HG02610 (cell line): ENCODE results near the gene ZSWIM9.
"Not testable (repeated sequence)": the region's sequence is repeated elsewhere in the genome, so short reads cannot be mapped to it uniquely, and the experiment has no call there.

ENCODE experiments used
- ATAC-seq: cut with Tn5 transposase; IDR thresholded peaks from one replicate; pipeline ENCODE4 v1.9.1; 2021; ENCODE audit warnings: mild to moderate bottlenecking, moderate library complexity; ENCODE audit not compliant: unreplicated experiment

The ZSWIM9 gene

DNA sequence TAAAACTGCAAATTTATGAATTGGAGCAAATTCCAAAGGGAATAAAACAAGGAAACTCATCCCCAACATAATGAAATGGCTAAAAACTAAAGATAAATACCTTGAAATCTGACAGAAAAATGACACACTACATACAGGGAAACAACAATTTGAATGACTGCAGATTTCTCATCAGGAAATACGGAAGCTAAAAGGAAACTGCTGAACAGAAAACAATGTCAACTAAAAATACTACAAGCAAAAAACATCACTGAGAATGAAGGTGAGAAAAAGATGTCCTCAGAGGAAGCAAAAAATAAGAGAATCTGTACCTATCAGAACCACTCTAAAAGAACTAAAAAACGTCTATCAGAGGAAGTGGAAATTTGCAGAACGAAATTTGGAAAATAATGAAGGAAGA, 39.5 kb downstream of the ZSWIM9 start:
- no peak for ATAC-seq

DNA sequence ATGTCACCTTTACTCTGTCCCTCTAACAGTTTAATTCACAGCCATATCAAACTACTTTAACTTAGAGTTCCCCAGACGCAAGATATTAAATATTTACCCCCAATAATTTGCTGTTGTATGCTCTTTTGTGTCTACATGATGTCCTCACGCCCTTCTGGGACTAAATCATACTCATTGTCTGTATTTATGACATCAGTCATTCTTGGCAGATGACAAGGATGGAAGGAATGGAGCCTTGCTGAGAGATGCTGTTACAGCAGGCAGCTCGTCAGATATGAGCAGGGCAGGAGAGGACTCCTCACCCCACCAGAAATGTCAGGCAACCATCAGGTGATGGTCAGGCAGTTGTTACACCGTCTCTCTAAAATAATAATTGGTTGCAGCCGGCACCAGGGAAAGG, 43.5 kb downstream of the ZSWIM9 start:
- ATAC-seq, result no peak

DNA sequence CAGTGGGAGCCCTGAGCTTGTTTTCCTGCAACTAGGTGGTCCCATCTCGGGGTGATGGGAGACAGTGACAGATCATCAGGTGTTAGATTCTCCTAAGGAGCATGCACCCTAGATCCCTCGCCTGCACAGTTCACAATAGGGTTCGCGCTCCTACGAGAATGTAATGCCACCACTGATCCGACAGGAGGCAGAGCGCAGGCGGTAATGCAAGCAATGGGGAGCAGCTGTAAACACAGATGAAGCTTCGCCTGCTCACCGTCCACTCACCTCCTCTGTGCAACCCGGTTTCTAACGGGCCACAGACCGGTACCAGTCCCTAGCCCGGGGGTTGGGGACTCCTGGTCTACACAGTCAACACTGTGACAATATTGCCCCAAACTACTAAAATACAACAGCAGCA, 46.5 kb downstream of the ZSWIM9 start:
- no peak for ATAC-seq

DNA sequence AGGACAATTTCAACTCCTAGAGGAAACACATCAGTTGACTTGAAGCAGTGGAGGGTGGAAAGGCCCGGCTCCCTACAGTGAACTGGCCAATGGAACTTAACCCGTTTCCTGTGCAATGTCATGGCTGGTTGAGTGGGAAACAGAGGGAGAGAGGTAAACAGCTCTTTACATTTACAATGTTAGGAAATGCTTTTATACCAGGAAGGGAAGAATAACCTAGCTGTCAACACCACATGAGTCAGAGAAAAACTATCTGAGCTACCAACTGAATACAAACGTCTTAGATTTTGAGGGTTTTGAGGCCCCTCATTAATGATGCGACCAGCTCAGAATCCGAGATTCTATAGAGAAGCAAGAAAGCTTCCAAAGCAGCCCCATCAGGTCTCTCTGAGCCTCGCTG, 48.5 kb downstream of the ZSWIM9 start:
- ATAC-seq, result no peak

DNA sequence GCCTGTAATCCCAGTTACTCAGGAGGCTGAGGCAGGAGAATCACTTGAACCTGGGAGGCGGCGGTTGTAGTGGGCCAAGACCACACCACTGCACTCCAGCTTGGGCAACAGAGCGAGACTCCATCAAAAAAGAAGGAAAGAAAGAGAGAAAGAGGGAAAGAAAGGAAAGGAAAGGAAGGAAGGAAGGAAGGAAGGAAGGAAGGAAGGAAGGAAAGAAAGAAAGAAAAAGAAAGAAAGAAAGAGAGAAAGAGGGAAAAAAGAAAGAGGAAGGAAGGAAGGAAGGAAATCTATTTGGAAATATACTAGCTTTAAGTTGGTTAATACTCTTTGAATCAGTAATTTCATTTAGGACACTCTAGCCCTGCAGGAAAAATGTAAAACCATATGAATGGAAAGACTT, 50.3 kb downstream of the ZSWIM9 start:
- ATAC-seq, result not testable (repeated sequence)

DNA sequence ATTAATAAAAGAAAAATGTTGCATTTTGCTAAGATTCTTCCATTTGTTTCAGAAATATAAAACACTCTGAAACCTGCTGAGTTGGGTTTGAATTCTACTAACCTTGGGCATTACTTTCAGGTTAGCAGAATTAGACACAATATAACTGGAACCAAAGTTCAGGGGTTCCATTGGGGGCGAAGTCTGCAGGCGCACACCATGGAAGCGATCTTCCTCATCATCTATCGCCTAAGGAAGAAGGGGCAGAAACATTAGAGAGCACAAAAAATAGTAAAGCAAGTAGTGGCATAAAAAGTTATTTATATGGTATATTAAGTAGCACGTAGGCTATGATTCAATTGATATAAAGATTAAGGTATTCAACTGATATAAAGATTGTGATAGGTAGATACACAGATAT, 51.1 kb downstream of the ZSWIM9 start:
- no peak for ATAC-seq

DNA sequence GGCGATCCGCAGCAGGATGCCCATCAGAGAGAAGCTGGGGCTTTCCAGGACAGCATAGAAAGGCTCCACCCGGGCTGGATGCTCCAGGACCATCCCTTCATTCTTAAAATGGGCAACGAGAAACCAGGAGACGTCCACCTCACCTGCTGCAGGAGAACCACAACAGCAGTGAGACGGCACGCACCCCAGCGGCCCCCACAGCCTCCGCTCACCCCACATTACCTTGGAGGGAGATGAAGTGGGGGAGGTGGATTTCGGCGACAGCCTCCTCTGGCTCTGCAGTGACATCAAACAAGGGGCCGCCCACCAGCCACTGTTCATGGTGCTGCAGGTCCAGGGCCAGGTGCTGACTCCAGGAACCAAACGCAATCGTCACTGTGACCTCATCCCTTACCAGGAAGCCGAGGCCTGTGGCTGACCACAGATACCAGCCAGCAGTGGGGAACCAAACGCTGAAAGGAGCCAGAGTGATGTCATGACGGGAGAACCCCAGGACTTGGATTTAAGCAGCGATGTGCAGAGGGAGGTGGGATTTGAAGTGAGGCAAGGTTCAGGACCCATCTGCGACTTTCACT, 60.2 kb downstream of the ZSWIM9 start:
- no peak for ATAC-seq

DNA sequence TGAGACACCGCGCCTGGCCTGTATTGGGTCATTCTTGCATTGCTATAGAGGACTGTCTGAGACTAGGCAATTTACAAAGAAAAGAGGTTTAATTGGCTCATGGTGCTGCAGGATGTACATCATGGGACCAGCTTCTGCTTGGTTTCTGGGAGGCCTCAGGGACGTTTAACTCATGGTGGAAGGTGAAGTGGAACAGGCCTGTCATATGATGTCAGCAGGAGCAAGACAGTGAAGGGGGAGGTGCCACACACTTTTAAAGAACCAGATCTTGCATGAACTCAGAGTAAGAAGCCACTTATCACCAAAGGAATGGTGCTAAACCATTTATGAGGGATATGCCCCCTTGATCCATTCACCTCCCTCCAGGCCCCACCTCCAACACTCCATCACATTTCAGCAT, 66.6 kb downstream of the ZSWIM9 start:
- no peak for ATAC-seq

DNA sequence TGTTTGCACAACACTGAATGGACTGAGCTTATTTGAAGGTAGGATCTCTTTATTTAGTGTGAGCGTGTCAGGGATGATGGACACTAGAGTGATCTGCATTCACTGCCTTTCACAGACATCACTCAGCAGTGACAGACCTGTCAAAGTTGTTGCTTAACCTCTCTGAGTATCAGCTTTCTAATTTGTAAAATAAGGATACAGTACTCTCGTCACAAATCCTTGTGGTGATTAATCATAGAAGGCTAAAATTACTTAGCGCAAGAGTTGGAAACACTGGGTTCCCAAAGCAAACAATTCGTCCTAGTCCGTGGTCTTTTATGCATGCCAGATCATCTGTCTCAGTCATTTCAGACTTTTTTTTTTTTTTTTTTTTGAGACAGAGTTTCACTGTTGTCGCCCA, 68.6 kb downstream of the ZSWIM9 start:
- ATAC-seq, result no peak

DNA sequence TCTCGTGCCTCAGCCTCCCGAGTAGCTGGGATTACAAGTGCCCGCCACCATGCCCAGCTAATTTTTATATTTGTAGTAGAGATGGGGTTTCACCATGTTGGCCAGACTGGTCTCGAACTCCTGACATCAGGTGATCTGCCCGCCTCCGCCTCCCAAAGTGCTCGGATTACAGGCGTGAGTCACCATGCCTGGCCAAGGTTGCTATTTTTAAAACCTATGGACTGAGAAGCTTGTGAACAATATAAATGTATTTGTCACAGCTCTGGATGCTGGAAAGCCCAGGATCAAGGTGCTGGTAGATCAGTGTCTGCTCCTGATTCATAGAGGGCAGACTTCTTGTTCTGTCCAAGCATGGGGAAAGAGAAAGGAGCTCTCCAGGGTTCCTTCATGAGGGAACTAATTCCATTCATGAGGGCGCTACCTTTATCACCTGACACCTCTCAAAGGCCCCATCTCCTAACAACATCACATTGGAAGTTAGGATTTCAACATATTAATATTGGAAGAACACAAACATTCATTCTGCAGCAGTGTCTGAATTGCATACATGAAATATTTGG, 69.2 kb downstream of the ZSWIM9 start:
- ATAC-seq, result no peak

DNA sequence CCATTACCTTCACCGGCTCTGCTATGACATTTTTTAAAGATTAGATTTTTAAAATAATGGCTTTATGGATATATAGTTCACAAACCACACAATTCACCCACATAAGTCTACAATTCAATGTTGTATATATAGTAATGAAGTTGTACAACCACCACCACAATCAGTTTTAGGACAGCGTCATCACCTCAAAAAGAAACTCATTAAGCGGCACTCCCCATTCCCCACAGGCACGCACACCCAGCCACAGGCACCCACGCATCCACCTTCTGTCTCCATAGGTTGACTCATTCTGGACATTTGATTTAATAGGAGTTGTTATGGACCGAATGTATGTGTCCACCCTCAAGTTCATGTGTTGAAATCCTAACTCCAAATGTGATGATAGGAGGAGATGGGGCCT, 71.3 kb downstream of the ZSWIM9 start:
- ATAC-seq, result not testable (repeated sequence)

DNA sequence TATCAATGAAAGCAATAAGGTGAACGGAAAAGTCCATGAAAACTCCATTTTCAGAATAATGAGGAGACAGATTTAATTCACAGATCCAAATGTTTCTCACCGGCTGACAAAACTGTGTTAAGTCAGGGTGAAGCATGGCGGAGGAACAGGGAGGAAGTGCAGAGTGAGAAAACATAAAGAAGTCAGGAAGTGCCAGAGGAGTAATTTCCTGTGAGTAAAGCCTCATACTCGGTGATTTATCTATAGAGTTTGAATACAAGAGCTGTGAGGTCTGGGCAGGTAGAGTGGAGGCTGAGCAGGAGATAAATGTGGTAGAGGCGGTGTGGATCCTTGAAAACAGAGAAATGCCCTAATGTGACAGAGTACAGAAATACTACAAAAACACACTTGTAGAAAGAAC, 73.8 kb downstream of the ZSWIM9 start:
- no peak for ATAC-seq

DNA sequence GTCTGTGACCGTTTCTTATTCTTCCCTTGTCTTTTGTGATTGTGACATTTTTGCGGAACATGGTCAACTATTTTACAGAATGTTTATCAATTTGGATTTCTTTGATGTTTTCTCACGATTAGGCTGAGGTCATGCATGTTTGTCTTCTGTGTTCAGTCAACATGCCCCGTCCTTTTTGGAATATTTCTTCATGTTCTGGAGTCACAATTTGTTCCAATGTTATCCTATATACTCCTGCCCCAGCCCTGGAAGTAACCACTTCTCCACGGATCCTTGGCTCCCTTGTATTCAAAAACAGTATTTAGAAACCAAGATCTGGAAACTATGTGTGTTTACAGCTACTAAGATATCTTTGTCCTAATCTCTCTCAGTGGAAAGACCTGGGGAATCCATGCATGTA, 75.6 kb downstream of the ZSWIM9 start:
- no peak for ATAC-seq

DNA sequence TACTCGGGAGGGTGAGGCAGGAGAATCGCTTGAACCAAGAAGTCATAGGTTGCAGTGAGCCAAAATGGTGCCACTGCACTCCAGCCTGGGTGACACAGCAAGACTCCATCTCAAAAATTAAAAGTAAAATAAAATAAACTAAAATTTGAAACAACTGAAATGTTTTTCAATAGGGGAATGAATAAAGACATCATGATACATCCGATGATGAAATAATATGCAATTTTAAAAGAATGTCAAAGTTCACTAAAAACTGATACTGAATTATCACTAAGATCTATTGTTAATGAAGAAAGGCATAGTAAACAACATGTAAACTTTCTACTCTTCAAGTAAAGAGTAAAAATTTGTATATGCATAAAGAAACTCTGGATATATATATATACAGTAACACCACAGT, 76.7 kb downstream of the ZSWIM9 start:
- no peak for ATAC-seq
